Epidermal melanocyte (primary cell): ENCODE measurements around the gene PCBP3.
A peak's percentile ranks its signal among the peaks of the same experiment; 100 is the strongest.
"Not testable (repeated sequence)": the region's sequence is repeated elsewhere in the genome, so short reads cannot be mapped to it uniquely, and the experiment has no call there.

ENCODE experiments used
- DNase-seq: peaks from one replicate; pipeline ENCODE4 v3.0.0; 2011; ENCODE audit warnings: low spot score; ENCODE audit not compliant: insufficient read length

PCBP3 gene

DNA sequence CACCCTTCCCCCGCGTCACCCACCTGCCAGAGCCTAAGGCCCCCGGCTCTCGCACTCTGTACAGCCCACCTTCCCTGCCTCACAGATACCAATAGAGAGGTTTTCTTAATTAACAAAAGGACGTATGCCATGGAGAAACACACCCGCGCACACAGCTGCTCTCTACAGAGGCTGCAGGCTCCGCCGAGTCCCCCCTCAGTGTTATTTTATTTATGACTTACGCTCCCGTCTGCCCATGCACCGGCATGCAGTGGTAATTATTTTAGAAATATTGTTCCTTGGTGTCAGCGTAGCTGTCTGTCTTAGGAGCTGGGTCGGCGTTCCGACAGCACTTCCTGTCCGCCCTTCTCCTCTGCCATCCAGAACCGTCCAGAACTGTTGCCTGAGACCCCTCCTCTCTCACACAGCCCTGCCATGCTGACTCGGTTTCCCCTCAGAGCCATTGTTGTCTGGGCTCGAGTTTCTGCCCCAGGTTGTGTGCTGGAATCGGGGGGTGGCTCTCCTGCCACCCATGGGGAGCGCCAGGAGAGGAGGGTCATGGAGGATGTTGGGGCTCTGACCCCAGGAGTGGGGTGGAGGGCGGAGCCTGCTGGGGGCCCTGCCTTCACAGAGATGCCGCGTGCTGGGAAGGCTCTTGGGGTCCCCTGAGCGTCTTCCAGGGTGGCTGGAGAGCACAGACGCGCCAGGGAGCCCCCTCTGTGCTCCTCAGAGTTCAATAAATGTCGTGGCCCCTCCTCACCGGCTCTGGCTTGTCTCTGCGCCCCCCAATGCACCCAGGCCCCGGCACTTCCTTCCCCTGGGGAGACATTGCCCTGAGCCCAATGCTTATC, 298.4 kb downstream of the PCBP3 start:
- DNase-seq: no peak

DNA sequence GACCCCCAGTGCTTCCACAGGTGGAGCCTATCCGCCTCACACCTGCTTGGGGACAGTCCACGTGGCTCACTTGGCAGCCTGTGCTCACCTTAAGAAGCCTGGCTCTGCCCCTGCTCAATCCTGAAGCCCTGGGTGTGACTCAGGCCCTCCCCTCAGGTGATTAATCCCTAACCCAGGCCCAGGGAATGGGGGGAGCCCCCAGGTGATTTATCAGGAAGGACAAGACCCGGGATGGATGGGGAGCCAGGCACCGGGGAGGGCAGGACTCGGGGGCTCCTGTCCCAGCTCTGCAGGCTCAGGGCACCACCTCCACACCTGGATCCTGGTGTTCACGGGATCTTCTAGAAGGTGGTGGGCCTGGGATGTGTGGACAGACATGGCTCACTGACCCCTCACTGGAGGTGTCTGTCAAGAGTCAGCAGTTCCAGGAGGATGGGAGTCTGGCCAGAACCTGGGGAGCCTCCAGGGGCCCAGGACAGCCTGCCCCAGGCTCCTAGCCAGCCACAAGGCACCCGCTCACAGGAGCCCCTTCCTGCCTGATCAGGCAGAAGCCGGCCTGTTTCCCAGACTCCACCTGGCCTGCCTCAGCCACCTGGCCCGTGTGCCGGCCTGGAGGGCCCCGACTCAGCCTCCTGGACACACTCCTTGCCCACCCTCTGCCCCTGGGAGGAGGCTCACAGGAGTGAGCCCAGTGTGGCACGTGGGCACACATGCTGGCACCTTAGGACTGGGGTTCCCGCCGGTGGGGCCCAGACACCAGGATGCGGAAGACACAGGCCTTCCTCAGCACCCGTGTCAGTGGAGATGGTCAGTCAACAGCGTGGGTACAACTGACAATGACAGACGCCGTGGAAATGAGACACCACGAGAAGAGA, 299.5 kb downstream of the PCBP3 start:
- DNase-seq: no peak

DNA sequence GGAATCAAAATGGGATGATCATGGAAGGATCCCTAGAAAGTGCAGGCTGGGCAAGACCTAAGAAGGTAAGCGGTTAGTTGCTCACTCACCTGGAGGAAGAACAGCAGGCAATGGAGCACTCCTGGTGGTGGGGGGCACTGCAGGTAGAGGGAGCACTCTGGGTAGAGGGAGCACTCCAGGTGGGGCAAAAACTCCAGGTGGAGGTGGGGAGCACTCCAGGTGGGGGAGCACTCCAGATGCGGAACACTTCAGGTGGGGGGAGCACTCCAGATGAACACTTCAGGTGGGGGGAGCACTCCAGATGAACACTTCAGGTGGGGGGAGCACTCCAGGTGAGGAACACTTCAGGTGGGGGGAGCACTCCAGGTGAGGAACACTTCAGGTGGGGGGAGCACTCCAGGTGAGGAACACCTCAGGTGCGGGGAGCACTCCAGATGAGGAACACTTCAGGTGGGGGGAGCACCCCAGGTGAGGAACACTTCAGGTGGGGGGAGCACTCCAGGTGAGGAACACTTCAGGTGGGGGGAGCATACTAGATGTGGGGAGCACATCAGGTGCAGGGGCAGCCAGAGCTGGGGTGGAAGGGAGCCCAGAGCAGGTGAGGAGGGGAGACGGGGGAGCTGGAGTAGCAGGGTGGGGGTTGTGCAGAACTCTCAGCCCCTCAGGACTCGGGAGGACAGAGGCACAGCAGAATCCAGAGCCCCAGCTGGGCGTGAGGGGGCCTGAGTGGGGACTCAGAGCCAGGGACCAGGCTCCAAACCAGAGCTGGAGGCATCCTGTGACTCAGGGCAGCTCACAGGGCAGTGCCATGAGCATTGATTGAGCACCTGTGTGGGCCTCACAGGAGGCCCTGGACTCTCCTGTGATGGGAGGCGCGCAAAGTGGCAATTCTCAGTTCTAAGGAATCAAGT, 300.4 kb downstream of the PCBP3 start:
- no peak for DNase-seq

DNA sequence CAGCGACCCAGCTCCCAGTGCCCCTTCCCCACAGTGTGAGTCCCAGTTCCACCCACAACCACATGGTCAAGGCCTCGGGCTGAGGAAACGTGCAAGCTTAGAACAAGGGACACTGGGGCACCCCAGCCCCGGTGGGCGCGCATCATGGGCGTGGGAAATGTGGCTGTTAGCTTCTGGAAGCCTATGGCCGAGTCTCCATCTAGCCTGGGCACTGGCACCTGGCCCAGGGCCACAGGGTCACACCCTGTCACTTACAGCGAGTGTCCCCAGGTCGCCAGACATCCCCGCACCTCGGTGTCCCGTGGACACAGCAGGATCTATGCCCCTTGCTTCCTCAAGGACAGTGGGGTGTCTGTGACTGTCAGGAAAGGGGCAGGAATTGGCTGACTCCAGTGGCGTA, 301.1 kb downstream of the PCBP3 start:
- no peak for DNase-seq

DNA sequence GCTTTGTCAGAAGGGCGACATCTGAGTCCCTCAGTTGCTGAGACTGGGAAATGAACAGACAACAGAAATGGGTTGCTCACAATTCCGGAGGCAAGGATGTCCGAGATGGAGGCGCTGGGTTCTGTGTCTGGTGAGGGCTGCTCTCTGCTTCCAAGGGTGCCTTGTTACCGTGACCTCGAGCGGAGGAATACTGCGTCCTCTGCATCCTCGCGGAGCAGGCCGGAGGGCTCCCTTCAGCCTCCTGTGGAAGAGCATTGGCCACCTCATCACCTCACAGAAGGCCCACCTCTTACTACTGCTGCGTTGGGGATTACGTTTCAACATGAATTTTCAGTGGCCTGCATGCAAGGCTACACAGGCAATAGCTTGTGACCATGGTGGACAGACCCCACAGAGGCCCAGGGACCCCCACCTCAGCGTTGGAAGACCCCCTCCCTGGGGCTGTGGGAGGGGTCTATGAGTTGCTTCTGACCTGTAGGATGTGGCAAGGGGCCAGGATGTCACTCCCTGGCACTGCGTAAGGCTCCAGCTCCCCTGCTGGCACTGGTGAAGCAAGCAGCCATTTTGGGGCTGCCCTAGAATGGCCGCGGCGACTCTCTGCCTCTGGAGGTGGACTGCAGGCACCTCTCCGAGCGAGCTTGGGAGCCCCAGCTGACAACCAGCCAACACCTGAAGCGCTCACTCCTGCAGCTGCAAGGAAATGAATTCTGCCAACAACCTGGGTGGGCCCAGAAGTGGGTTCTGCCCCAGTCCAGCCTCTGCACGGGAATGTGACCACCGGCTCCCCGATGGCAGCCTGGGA, 301.7 kb downstream of the PCBP3 start:
- no peak for DNase-seq

DNA sequence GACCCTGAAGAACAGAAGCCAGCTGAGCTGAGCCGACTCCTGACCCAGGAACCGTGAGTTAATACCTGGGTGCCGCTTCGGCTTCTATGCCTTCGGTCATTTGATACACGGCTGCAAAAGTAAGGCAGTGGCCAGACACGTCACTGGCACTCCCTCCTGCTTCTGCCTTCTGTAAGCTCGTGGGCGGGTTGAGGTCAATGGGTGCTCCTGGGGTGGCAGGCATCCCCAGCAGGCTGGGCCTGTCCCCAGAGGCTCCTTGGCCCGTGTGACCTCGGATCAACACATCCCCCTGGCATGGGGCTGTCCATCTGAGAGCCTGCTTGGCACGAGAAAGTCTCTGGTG, 302.3 kb downstream of the PCBP3 start:
- no peak for DNase-seq

DNA sequence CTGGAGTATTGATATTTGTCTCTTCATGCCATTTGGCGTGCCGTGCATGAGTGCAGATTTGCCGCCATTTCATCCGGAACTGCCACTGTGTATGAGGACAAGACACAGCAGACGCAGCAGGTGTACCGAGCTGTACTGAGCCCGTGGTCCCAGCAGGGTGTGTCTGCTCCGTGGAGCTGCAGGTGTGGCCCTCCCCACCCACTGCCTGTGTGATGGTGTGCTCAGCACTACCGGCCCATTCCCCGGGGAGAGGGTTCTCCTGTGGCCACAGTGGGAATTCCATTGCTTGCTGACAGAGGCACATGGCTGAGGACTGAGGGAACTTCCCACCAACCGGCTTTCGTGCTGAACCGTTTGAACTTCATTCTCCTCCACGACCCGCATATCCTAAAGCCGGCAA, 303.8 kb downstream of the PCBP3 start:
- DNase-seq: no peak

DNA sequence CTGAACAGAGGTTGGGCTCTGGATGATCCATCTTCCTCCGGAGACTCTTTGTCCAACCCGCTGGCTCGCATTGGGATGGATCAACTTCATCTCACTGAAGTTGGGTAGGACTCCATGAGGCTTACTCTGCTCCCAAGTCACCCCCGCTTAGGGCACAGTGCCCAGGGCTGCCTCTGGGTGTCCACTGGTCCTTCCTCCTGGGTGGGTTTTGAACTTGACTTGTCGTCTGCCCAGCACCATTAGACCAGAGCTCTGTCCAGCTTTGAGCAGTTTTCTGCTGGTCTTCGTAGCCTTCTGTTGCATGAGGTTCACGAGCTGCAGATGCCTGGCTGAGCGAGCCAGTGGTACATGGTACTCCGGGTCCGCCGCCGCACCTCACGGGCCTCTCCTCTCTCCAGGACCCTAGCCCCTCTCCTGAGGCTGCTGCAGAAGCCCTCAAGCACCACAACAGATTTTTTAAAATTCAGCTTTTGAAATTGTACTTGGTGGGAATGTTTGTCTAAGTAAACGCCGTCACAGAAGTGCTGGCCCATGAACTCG, 304.3 kb downstream of the PCBP3 start:
- DNase-seq: no peak

DNA sequence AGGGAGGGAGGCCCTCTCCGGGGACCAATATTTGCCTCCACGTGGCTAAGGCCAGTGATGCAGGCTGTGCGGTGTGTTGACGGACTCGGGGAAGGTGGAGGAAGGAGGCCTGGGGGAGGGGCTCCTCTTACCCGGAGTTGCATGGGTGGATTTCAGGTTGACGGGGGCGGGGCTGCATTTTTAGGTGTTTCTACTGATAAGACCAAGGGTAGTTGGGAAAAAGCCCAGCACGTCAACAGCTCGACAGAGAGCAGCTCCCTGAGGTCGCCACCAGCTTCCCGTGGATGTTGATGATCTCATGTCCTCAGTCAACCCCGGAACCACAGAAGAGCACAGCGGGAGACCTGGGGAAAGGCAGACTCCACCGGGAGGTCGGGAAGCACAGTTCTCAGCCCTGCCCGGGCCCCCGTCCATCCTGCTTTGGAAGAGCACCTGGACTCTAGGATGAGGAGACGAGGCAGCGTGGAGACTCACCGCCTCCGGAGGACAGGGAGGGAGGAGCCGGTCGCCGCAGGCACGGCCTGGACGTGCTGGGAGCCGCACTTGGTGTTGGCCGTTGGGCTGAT, 305.1 kb downstream of the PCBP3 start:
- no peak for DNase-seq

DNA sequence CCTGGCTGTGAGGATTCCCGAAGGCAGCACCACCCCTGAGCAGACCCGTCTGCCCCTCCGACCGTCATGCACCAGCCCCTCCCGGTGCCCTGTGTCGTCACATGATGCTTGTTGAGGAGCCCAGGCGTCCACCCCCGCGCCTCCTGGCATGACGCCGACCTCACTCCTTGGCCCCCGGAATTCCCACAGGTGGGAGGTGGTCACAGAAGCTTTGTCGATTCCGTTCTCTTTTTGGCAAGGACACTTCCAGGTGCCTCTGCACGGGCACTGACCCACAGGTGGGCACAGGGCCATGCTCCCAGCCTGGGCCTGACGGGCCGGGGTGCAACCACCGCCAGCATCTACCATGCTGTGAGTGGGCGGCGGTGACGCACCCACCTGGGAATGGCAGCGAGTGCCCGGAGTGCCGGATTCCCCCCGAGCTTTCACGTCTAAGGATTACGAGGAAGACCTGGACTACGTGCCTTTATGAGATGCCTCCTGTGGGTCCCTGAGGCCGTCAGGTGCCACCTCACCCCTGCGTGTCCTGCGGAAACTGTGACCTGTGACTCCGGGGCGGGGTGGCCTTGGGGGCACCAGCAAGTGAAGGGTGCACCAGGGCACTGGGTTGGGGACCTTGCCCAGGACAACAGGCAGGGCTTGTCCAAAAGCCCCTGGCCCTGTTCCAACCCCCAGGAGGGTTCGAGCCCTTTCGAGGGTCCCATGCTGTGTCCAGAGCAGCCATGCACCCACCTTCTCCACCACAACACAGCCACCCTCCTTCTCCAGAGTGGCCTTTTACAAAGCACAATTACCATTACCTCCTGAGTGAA, 306.6 kb downstream of the PCBP3 start:
- no peak for DNase-seq

DNA sequence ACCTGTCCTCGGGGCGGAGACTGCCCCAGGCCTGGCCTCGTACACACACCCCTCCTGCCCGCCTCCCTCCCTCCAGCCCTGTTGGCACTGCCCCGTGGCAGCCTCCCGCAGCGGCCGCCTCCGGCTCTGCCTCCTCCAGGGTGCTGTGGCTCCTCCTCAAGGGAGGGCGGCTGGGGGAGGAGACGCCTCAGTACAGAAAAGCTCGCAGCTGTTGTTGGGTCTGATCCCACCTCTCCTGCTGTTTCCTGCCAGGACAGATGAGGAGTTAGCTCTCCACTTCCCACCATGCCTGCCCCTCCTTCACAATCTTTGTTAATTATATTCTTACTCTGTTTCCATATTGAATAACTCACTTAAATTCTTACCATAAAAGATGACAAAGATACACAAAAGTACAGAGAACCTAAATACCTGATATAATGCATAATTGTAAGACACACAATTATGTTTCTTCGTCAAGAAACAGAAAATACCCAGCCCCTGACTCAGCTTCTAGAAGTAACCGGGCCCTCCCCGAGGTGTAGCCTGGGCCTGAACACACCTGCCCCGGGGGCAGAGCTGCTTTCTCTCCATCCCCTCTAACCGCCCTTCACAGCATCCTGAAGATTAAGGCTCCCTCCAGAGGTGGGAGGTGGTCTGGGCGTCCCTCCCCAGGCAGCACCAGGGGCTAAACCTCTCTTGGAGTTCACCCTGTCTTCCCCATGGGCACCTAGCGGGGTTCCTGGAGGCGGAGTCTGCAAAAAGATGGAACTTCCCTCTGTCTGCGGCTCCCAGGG, 307.4 kb downstream of the PCBP3 start:
- peak; percentile 41 for DNase-seq

DNA sequence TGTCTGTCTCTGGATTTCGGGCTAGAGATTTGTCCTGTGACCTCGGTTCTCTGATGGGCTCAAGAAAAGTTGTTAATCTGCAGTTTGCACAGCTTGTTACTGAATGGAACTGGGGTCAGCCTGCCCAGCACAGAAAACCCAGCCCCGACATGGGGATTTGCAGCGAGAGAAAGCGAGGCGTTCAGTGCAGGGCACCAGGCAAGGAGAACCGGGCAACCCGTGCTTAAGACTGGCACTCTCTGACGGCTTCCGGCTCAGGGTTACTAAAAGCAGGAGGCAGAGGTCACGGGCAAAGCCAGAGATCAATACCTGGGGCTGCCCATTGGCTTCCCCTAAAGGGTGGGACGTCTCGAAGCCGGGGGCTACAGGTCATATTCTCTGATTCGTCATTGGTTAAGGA, 308.2 kb downstream of the PCBP3 start:
- DNase-seq: no peak

DNA sequence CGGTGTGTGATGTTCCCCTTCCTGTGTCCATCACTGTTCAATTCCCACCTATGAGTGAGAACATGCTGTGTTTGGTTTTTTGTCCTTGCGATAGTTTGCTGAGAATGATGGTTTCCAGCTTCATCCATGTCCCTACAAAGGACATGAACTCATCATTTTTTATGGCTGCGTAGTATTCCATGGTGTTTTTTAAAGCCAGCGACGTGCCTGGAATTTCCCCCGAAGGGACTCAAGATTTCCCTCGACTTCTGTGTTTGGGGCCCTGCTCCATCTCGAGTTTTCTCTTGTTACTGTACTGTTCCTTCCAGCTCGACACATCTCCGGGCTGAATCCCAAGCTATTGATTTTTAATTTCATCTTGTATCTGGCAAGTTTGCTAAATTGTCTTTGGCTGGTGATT, 309.0 kb downstream of the PCBP3 start:
- not testable (repeated sequence) for DNase-seq

DNA sequence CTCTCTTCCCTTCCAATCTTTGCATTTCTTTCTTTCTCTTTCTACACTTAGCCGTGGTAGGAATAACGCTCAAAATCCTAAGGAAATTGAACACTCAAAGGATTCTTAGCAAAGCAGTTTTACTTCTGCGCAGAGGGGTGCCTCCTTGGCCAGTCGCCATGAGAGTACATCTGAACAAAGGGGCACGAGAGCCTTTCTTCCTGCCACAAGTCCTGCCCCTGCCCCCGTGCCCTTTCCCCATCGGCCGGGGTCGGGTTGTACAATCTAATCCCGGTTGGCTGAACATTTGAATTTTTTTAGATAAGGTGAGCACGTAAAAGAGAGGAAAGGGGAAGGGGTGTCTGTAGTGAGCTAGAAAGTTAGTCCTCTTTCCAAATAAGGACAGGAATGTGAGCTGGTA, 309.4 kb downstream of the PCBP3 start:
- no peak for DNase-seq

DNA sequence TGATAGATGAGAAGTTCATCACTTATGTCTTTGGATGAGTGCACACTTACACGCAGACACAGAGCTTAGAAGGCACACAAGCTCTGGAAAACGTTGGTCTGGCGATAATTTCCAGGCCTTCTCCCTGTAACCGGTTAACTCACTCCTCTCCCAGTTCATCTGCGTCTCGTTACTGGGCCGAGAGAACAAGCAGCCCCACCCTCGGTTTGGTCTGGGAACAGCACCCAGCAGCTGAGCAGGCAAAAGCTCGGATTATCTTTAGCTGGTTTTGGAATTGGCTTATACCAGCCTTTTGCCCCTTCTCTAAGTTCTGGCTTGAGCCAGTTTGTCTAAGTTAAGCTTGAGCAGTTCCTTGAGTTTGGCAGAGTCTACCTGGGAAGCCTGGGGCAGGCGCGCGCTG, 310.7 kb downstream of the PCBP3 start:
- no peak for DNase-seq

DNA sequence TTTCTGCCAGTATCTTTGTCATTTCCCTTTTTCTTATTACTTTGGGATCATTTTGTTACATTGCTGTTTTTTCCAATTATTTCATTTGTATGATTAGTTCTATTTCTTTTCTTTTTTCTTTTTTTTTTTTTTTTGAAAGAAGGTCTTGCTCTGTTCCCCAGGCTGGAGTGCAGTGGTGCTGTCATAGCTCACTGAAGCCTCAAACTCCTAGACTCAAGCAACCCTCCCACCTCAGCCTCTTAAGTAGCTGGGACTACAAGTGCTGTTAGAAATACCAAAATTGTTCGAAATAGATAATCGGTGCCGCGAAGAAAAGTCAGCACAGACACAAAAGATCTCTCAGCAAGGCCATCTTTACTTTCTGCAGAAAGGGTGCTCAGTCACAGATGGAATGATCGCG, 311.4 kb downstream of the PCBP3 start:
- no peak for DNase-seq

DNA sequence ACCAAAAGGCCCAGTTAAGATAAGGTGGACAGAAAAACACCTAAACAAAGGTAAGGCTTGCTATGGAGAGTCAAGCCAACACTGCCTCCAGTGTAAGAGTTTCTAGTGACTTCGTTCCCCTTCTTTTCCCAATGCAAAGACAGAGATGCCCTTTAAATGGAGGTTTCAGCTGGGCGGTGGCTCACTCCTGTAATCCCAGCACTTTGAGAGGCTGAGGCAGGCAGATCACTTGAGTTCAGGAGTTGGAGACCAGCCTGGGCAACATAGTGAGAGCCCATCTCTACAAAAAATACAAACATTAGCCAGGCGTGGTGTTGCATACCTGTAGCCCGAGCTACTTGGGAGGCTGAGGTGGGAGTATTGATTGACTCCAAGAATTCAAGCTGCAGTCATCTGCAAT, 314.0 kb downstream of the PCBP3 start:
- DNase-seq: no peak

DNA sequence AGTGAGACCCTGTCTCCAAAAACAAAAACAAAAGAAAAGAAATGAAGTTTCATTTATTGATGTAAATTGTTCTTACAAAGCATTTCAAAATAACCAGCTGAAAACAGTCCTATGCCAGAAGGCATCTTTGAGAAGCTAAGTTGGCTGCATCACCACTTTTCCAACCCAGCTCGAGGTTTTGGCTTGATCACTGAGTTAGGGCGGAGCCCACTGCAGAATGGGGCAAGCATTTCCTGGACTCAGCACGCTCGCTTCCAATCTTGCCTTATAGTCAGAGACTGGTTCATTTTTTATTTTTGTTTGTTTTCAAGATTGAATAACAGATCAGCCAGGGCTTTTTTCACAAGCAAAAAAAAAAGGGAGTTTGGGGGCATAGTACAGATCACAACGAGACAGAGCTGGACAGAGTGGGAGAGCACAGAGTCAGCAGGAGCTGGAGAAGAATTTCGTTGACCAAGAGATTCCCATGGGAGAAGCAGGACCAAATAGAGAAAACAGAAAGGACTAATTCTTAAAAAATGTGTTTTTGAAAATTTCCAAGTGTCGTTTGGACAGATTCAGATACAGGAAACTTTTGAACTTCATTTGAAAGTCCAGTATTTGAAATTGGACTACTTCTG, 314.6 kb downstream of the PCBP3 start:
- DNase-seq: no peak
